Spleen (tissue), 7 donors: ENCODE data around the gene LRRC4C.

ENCODE experiments used
- POLR2A ChIP-seq, 3 donors: fragments of 450-650 bp; IDR thresholded peaks; one replicate each; pipeline ENCODE4 v1.5.1; 2017; ENCODE audit warnings: antibody characterized with exemption in 3 of 3, mild to moderate bottlenecking in 1 of 3
- TF ChIP-seq, protein P1 (sequence below), 11 experiments: fragments of 200-600 bp in 7 of 11; fragments of 450-650 bp in 4 of 11; sonication (generic) in 4 of 11; IDR thresholded peaks in 8 of 11; conservative IDR thresholded peaks in 3 of 11; 1 replicate in 7 of 11; 2 replicates in 4 of 11; pipeline versions ENCODE4 v1.4.0 to v1.8.0; 2016 to 2021; ENCODE audit warnings: antibody characterized with exemption in 11 of 11, inconsistent platforms in 4 of 11, mild to moderate bottlenecking in 1 of 11
- donor health status: DM: no; HTN: no; CAD: no; lungs with moderate emphysema.
- donor health status: DM: no; HTN: no; CAD: no.
- donor health status: DM: no; HTN: no; CAD: no.

DNA sequence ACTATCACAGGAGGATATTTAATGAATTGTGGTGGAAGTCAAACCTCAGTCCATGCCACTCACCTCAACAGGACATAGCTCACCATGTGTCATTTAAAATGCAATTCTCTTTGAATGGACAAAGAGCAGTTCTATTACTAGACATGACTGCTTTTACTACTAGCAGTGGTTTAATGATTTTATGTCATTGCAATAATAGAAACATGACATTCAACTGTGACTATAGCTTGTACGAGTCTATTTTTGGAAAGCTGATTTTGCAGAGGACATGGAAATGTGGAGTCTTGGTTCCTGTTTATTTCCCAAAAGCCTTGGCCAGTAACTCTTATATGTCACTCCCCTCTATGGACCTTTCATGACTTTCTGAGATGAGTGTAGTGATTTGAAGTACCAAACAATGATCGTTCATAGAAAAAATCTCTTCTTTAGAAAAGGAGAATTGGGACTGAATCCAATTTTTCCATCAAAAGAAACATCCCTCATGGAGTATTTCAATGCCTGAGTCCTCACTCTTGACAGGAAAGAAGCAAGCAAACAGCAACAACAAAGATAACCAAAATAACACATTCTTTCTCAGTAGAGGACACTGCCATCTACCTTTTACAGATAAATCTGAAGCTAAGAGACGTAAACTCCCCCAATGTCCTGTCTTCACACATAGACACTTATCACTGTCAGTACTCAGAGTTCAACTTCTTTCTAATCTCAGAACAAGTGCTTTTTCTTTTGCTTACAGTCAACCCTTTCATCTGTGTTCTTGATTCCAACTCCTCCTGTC lies 233.4 kb downstream of the LRRC4C start:
- TF ChIP-seq, protein P1, sequence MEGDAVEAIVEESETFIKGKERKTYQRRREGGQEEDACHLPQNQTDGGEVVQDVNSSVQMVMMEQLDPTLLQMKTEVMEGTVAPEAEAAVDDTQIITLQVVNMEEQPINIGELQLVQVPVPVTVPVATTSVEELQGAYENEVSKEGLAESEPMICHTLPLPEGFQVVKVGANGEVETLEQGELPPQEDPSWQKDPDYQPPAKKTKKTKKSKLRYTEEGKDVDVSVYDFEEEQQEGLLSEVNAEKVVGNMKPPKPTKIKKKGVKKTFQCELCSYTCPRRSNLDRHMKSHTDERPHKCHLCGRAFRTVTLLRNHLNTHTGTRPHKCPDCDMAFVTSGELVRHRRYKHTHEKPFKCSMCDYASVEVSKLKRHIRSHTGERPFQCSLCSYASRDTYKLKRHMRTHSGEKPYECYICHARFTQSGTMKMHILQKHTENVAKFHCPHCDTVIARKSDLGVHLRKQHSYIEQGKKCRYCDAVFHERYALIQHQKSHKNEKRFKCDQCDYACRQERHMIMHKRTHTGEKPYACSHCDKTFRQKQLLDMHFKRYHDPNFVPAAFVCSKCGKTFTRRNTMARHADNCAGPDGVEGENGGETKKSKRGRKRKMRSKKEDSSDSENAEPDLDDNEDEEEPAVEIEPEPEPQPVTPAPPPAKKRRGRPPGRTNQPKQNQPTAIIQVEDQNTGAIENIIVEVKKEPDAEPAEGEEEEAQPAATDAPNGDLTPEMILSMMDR (IDR thresholded peaks at IDR 0.05 in 8 of 11, conservative IDR thresholded peaks at IDR 0.05 in 3 of 11), result no peak
- TF ChIP-seq POLR2A (IDR thresholded peaks at IDR 0.05), result no peak
